ENCODE results near the gene ALAD. TPM values are rescaled to one million over a fixed set of nuclear protein-coding genes. Genes with fewer than 3 reads are reported as not detected.

Gene ALAD
- polyA plus RNA-seq, 1 donor (not counting 4 experiments of a cell fraction or from before 2014, with no cell fraction given), result 9.3 TPM

DNA sequence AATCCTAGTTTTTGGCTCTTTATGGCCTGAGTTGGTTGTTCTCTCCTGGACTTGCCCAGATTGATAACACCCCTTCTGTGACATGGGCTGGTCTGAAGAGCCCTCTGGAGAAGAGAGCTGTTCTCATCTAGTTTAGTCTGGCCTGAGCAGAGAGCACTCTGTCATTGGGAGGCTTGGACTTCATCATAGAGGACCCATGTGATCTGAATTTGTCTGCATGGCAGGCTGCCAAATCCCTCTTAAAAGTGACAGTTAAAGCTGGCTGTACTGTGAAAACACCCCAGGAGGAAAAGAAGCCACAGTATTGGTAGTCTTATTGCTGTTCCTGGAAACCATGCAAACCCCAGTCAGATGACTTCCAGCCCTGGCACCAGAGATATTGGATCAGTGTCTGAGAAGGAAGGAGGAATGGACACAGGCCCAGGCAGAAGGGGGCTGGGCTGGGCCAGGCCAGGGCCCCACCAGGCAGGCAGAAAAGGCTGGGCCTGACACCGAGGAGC is 57.3 kb downstream of the ALAD start:
- no peak for FAIRE-seq
- Histone ChIP-seq H3K4me2 (ENCODE audit: control insufficient read depth, extremely low read depth, insufficient read depth, low read depth, low read length) (no peak overlapping the region), H3K9ac (ENCODE audit: control insufficient read depth, extremely low read depth, insufficient read depth, low read length) (no peak overlapping the region), H3K79me2 (ENCODE audit: control insufficient read depth, insufficient read depth, low read length) (no peaks in the 10 kb centered on the region), H3K36me3 (ENCODE audit: control insufficient read depth in 2 of 2, extremely low read depth in 1 of 2, insufficient read depth in 2 of 2, low read length in 2 of 2) (no peaks in the 10 kb centered on the region), H3K9me3 (ENCODE audit: control insufficient read depth, low read depth, low read length) (no peaks in the 10 kb centered on the region), H4K20me1 (ENCODE audit: control insufficient read depth, extremely low read depth, insufficient read depth, low read length) (no peaks in the 10 kb centered on the region), H3K4me3 (ENCODE audit: control insufficient read depth in 2 of 3, extremely low read depth in 1 of 3, insufficient read depth in 2 of 3, low read depth in 1 of 3, low read length in 3 of 3) (no peak overlapping the region), H3K4me1 (ENCODE audit: control insufficient read depth, extremely low read depth, insufficient read depth, low read length) (peaks cover 18% of the 10 kb centered on the region), H3K27me3 (ENCODE audit: control insufficient read depth, extremely low read depth, insufficient read depth, low read length) (peaks cover 4% of the 10 kb centered on the region), H3K27ac (ENCODE audit: control insufficient read depth, insufficient read depth, low read length) (no peak overlapping the region), H2AFZ (ENCODE audit: control insufficient read depth, low read length) (no peak overlapping the region), H3K9me1 (ENCODE audit: control insufficient read depth, extremely low read depth, insufficient read depth, low read length) (no peaks in the 10 kb centered on the region)
- TF ChIP-seq CTCF (optimal IDR thresholded peaks at IDR 0.05 in 1 of 3, IDR thresholded peaks at IDR 0.05 in 1 of 3, conservative IDR thresholded peaks at IDR 0.05 in 1 of 3; ENCODE audit: extremely low read depth in 1 of 3, insufficient read depth in 2 of 3, low read length in 3 of 3) (no peak), EZH2 (IDR thresholded peaks at IDR 0.05; ENCODE audit: low read length) (no peak)
- dilution Hi-C loops (cut with MboI; ENCODE audit: extremely low pct_ligation_motif_present, low sequenced_read_pairs), result loop anchor here (10.0 kb wide), 1 partner anchor 61 kb away; the partner anchor contains the start of gene ALAD
- DNase-seq (ENCODE audit: low read depth, low spot score), result no peak

GRCh38 chr9:113341712-113342410 is 59.2 kb downstream of the ALAD start:
- no peak overlapping the region for H3K9ac ChIP-seq (ENCODE audit: control insufficient read depth, extremely low read depth, insufficient read depth, low read length)
- H4K20me1 ChIP-seq (ENCODE audit: control insufficient read depth, extremely low read depth, insufficient read depth, low read length), result no peaks in the 10 kb centered on the region
- H3K4me2 ChIP-seq (ENCODE audit: control insufficient read depth, extremely low read depth, insufficient read depth, low read depth, low read length), result peak overlapping the region; percentile 33
- no peak overlapping the region for H3K4me3 ChIP-seq (ENCODE audit: control insufficient read depth in 2 of 3, extremely low read depth in 1 of 3, insufficient read depth in 2 of 3, low read depth in 1 of 3, low read length in 3 of 3)
- peak; percentile 71 for DNase-seq (ENCODE audit: low read depth, low spot score)
- peaks cover 18% of the 10 kb centered on the region for H3K4me1 ChIP-seq (ENCODE audit: control insufficient read depth, extremely low read depth, insufficient read depth, low read length)
- peak; percentile 77 for FAIRE-seq
- no peak overlapping the region for H3K27ac ChIP-seq (ENCODE audit: control insufficient read depth, insufficient read depth, low read length)
- H3K27me3 ChIP-seq (ENCODE audit: control insufficient read depth, extremely low read depth, insufficient read depth, low read length), result no peaks in the 10 kb centered on the region
- H3K9me3 ChIP-seq (ENCODE audit: control insufficient read depth, low read depth, low read length), result no peaks in the 10 kb centered on the region
- H3K9me1 ChIP-seq (ENCODE audit: control insufficient read depth, extremely low read depth, insufficient read depth, low read length), result no peaks in the 10 kb centered on the region
- no peaks in the 10 kb centered on the region for H3K79me2 ChIP-seq (ENCODE audit: control insufficient read depth, insufficient read depth, low read length)
- no peak for TF ChIP-seq EZH2 (IDR thresholded peaks at IDR 0.05; ENCODE audit: low read length)
- no peak for TF ChIP-seq CTCF (optimal IDR thresholded peaks at IDR 0.05 in 1 of 3, IDR thresholded peaks at IDR 0.05 in 1 of 3, conservative IDR thresholded peaks at IDR 0.05 in 1 of 3; ENCODE audit: extremely low read depth in 1 of 3, insufficient read depth in 2 of 3, low read length in 3 of 3)
- peak overlapping the region; percentile 38 for H2AFZ ChIP-seq (ENCODE audit: control insufficient read depth, low read length)
- H3K36me3 ChIP-seq (ENCODE audit: control insufficient read depth in 2 of 2, extremely low read depth in 1 of 2, insufficient read depth in 2 of 2, low read length in 2 of 2), result no peaks in the 10 kb centered on the region
- dilution Hi-C loops (cut with MboI; ENCODE audit: extremely low pct_ligation_motif_present, low sequenced_read_pairs), result loop anchor here (10.0 kb wide), 1 partner anchor 63 kb away; the partner anchor contains the start of gene ALAD
